Measurements from ENCODE around the gene GSTO1. TPM values are rescaled to one million over a fixed set of nuclear protein-coding genes. Genes with fewer than 3 reads are reported as not detected.

The GSTO1 gene
- total and polyA plus RNA-seq, 2 of the 13 experiments (the other 11 are each of a cell fraction or from before 2014, with no cell fraction given): 228 to 300 TPM

GRCh38 chr10:104274762-104275721 lies 20.4 kb downstream of the GSTO1 start (continued):
- TF ChIP-seq MAZ (IDR thresholded peaks at IDR 0.05; ENCODE audit: borderline replicate concordance, low read depth, low read length) (no peak), MAZ (CRISPR knock-in tag; IDR thresholded peaks at IDR 0.05; ENCODE audit: low read depth) (0 out of 2 replicates have a peak, but pooled peaks have one; percentile 45), ZNF766 (CRISPR knock-in tag; IDR thresholded peaks at IDR 0.05; ENCODE audit: borderline replicate concordance) (no peak), BRF2 (CRISPR knock-in tag; IDR thresholded peaks at IDR 0.05) (no peak), ZNF251 (CRISPR knock-in tag; IDR thresholded peaks at IDR 0.05) (no peak), RAD21 (CRISPR knock-in tag; IDR thresholded peaks at IDR 0.05) (peak; percentile 84), ZBTB7B (CRISPR knock-in tag; IDR thresholded peaks at IDR 0.05) (0 out of 2 replicates have a peak, but pooled peaks have one; percentile 16), ATAD3A (CRISPR knock-in tag; IDR thresholded peaks at IDR 0.05) (no peak), SALL1 (CRISPR knock-in tag; IDR thresholded peaks at IDR 0.05) (peak; percentile 71), KDM5A (IDR thresholded peaks at IDR 0.05; ENCODE audit: borderline replicate concordance, low read length) (no peak), ZNF12 (CRISPR knock-in tag; IDR thresholded peaks at IDR 0.05) (no peak), HIVEP1 (CRISPR knock-in tag; IDR thresholded peaks at IDR 0.05) (peak; percentile 75; the same call in 1 of the 2 replicates), ZBED4 (CRISPR knock-in tag; IDR thresholded peaks at IDR 0.05; ENCODE audit: borderline replicate concordance) (no peak), HOXA7 (CRISPR knock-in tag; IDR thresholded peaks at IDR 0.05) (no peak), HNRNPUL1 (IDR thresholded peaks at IDR 0.05; ENCODE audit: low read depth, low read length) (no peak), ZNF20 (CRISPR knock-in tag; IDR thresholded peaks at IDR 0.05) (0 out of 2 replicates have a peak, but pooled peaks have one; percentile 30)
- TF ChIP-seq, protein P1, sequence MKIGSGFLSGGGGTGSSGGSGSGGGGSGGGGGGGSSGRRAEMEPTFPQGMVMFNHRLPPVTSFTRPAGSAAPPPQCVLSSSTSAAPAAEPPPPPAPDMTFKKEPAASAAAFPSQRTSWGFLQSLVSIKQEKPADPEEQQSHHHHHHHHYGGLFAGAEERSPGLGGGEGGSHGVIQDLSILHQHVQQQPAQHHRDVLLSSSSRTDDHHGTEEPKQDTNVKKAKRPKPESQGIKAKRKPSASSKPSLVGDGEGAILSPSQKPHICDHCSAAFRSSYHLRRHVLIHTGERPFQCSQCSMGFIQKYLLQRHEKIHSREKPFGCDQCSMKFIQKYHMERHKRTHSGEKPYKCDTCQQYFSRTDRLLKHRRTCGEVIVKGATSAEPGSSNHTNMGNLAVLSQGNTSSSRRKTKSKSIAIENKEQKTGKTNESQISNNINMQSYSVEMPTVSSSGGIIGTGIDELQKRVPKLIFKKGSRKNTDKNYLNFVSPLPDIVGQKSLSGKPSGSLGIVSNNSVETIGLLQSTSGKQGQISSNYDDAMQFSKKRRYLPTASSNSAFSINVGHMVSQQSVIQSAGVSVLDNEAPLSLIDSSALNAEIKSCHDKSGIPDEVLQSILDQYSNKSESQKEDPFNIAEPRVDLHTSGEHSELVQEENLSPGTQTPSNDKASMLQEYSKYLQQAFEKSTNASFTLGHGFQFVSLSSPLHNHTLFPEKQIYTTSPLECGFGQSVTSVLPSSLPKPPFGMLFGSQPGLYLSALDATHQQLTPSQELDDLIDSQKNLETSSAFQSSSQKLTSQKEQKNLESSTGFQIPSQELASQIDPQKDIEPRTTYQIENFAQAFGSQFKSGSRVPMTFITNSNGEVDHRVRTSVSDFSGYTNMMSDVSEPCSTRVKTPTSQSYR (CRISPR knock-in tag; IDR thresholded peaks at IDR 0.05; ENCODE audit: borderline replicate concordance): no peak
- TF ChIP-seq, protein P2, sequence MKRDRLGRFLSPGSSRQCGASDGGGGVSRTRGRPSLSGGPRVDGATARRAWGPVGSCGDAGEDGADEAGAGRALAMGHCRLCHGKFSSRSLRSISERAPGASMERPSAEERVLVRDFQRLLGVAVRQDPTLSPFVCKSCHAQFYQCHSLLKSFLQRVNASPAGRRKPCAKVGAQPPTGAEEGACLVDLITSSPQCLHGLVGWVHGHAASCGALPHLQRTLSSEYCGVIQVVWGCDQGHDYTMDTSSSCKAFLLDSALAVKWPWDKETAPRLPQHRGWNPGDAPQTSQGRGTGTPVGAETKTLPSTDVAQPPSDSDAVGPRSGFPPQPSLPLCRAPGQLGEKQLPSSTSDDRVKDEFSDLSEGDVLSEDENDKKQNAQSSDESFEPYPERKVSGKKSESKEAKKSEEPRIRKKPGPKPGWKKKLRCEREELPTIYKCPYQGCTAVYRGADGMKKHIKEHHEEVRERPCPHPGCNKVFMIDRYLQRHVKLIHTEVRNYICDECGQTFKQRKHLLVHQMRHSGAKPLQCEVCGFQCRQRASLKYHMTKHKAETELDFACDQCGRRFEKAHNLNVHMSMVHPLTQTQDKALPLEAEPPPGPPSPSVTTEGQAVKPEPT (CRISPR knock-in tag; IDR thresholded peaks at IDR 0.05; ENCODE audit: low read depth): no peak

Measured in HepG2 (cell line).